OCI-LY3 (cell line): ENCODE measurements around the gene SPATA6L.

Experiments used
- CTCF ChIP-seq: fragments of 200-600, 300-600 bp; sonication (generic); IDR thresholded peaks from 2 replicates; pipeline ENCODE4 v1.5.1; 2014; ENCODE audit warnings: antibody characterized with exemption, low read length, low read depth
- EZH2phosphoT487 ChIP-seq: fragments of 200-600 bp; shearing (Covaris generic); IDR thresholded peaks from 2 replicates; pipeline ENCODE4 v1.6.1; 2018; ENCODE audit warnings: antibody characterized with exemption, mixed run types, low read depth

GRCh38 chr9:4713849-4714248, 47.6 kb upstream of the SPATA6L start:
- no peak for TF ChIP-seq EZH2phosphoT487
- no peak for TF ChIP-seq CTCF
